GDM1 (cell line): ENCODE data around the gene FRMD5.
"Not testable (repeated sequence)": the region's sequence is repeated elsewhere in the genome, so short reads cannot be mapped to it uniquely, and the experiment has no call there.

Experiments used
- DNase-seq: peaks from one replicate; lab custom pipeline; 2025; lab: John Stamatoyannopoulos, UW

Gene FRMD5

GRCh38 chr15:44195151-44195740 lies at the start of gene FRMD5:
Gene FRMD5, minus strand, starts transcription at chr15:44195271.
- no peak for DNase-seq

- no peak for DNase-seq
Observed at GRCh38 chr15:44243829-44244228, 48.8 kb upstream of the FRMD5 start.

GRCh38 chr15:44243141-44243540 lies 48.1 kb upstream of the FRMD5 start:
- no peak for DNase-seq

GRCh38 chr15:44231842-44232241 lies 36.8 kb upstream of the FRMD5 start:
- no peak for DNase-seq

- DNase-seq, result not testable (repeated sequence)
Observed at GRCh38 chr15:44229301-44229700, 34.2 kb upstream of the FRMD5 start.

GRCh38 chr15:44227584-44227983 lies 32.5 kb upstream of the FRMD5 start:
- DNase-seq, result no peak

GRCh38 chr15:44227001-44227400 lies 31.9 kb upstream of the FRMD5 start:
- not testable (repeated sequence) for DNase-seq

- no peak for DNase-seq
Observed at GRCh38 chr15:44222478-44222877, 27.4 kb upstream of the FRMD5 start.

GRCh38 chr15:44219073-44219472 lies 24.0 kb upstream of the FRMD5 start:
- no peak for DNase-seq

- DNase-seq, result no peak
Observed at GRCh38 chr15:44216958-44217357, 21.9 kb upstream of the FRMD5 start.

GRCh38 chr15:44215594-44215993 lies 20.5 kb upstream of the FRMD5 start:
- DNase-seq, result no peak

- no peak for DNase-seq
Observed at GRCh38 chr15:44208956-44209355, 13.9 kb upstream of the FRMD5 start.

GRCh38 chr15:44207643-44208042 lies 12.6 kb upstream of the FRMD5 start:
- no peak for DNase-seq

- no peak for DNase-seq
Observed at GRCh38 chr15:44199393-44199792, 4.3 kb upstream of the FRMD5 start.

- no peak for DNase-seq
Observed at GRCh38 chr15:44194323-44195150, 534 bp downstream of the FRMD5 start.

GRCh38 chr15:44193651-44194322 lies 1.3 kb downstream of the FRMD5 start:
- no peak for DNase-seq

- DNase-seq, result no peak
Observed at GRCh38 chr15:44188795-44189194, 6.3 kb downstream of the FRMD5 start.

- no peak for DNase-seq
Observed at GRCh38 chr15:44186705-44187104, 8.4 kb downstream of the FRMD5 start.

- DNase-seq, result no peak
Observed at GRCh38 chr15:44183363-44183762, 11.7 kb downstream of the FRMD5 start.

GRCh38 chr15:44181410-44181809 lies 13.7 kb downstream of the FRMD5 start:
- DNase-seq, result no peak

GRCh38 chr15:44177139-44177538 lies 17.9 kb downstream of the FRMD5 start:
- DNase-seq, result no peak

GRCh38 chr15:44173813-44174212 lies 21.3 kb downstream of the FRMD5 start:
- no peak for DNase-seq

- no peak for DNase-seq
Observed at GRCh38 chr15:44163370-44163769, 31.7 kb downstream of the FRMD5 start.
